GM23248 (cell line): ENCODE data around the gene VCP.

Experiments
- EZH2 ChIP-seq: fragments of 200-600 bp; sonication (generic); IDR thresholded peaks from 2 replicates; pipeline ENCODE4 v1.6.1; 2018; ENCODE audit warnings: antibody characterized with exemption, mild to moderate bottlenecking; ENCODE audit not compliant: insufficient read depth, poor library complexity, severe bottlenecking
- EZH2phosphoT487 ChIP-seq: fragments of 200-600 bp; sonication (generic); IDR thresholded peaks from 2 replicates; pipeline ENCODE4 v1.6.1; 2018; ENCODE audit warnings: antibody characterized with exemption, moderate library complexity, mild to moderate bottlenecking, low read depth; ENCODE audit not compliant: insufficient read depth

GRCh38 chr9:35102769-35103659 is 30.6 kb upstream of the VCP start, which contains the start of gene STOML2:
- TF ChIP-seq EZH2: no peak
- TF ChIP-seq EZH2phosphoT487: no peak
